Mucosa of gallbladder (tissue), 1 donor: ENCODE measurements around the gene FCHO2. TPM values are rescaled to one million over a fixed set of nuclear protein-coding genes. Genes with fewer than 3 reads are reported as not detected.
A peak's percentile ranks its signal among the peaks of the same experiment; 100 is the strongest.

ENCODE experiments used
- DNase-seq: peaks from one replicate; pipeline ENCODE4 v3.0.0-alpha.2; 2020; ENCODE audit warnings: low spot score
- total RNA-seq: library from RNA; stranded (reverse); gene quantifications from one replicate; pipeline ENCODE4 v1.2.1, GENCODE V29; 2021
- donor health status: DM: no; HTN: no; CAD: no.

FCHO2 gene
- total RNA-seq, 1 donor from 2014 or later, result 43.2 TPM

GRCh38 chr5:73110190-73110589, 154.3 kb downstream of the FCHO2 start:
- DNase-seq, result no peak

DNA sequence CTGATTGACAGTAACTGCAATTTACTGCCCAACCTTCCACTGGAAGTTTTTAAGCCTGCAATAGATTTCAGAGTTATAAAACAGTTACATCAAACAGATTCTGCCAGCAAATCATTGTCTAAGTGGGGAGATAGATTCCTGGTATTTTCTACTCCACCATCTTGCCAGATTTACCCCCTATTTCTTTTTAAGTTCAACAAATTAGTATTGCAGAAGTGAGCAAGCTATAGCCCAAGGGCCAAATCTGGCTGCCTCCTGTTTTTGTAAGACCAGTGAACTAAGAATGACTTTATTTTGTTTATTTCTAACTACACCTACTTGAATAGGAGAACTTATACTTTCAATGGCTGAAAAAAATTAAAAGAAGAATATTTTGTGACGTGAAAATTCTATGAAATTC, 155.7 kb downstream of the FCHO2 start:
- DNase-seq, result no peak

GRCh38 chr5:73112359-73112758, 156.5 kb downstream of the FCHO2 start:
- DNase-seq, result no peak

- no peak for DNase-seq
These were observed 158.3 kb downstream of the FCHO2 start for GRCh38 chr5:73114044-73114688.

- no peak for DNase-seq
These were observed 159.7 kb downstream of the FCHO2 start for GRCh38 chr5:73115399-73116051.

DNA sequence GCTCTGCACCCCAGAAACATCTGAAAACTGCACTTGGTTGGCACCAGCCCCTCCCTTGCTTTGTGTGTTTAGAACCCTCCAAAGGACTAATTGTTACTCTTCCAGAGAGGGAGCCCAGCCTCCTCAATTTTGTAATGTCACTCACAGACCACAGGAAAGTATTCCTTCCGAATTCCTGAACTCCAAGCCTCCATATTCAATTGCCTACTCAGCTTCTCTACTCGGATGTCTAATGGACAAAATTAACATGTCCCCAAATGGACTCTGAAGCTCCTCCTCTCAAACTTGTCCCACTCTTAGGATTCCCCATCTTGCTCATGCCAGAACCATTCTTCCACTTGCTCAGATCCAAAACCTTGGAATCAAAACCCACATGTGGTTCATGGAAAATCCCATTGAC, 160.7 kb downstream of the FCHO2 start:
- DNase-seq, result no peak

GRCh38 chr5:73117088-73117740, 161.4 kb downstream of the FCHO2 start:
- DNase-seq, result no peak

DNA sequence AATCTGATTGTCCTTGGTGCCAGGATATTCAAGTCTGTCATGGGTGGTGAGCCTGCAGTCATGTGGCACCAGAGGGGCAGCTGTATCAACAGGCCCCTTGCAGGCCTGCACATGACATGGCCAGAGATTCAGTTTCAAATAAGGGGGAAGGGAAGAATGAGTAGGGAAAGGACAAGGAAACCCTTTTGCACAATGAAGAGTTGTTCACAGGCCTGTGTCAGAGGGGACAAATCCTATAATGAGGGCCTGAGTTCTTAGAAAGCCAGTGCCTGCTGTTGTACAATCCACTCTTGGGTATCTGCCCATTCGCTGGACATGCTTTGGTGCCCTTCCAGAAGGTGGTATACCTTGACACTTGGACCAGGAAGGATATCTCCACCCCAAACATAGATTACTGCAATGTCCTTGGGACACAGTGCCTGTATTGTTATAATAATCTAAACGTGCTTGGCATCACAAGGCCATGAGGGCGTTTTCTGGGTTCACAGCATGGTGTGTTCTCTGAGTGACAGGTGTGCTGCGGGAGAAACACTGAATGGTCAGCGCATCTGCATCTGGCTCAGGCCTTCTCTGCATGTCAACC, 162.6 kb downstream of the FCHO2 start:
- DNase-seq, result peak; percentile 40

- DNase-seq, result peak; percentile 53
These were observed 163.8 kb downstream of the FCHO2 start for GRCh38 chr5:73119451-73120157.

- DNase-seq, result peak; percentile 45
These were observed 164.6 kb downstream of the FCHO2 start, which contains the start of gene TMEM171 for GRCh38 chr5:73120222-73121118. TSS of gene TMEM171 (plus strand) at chr5:73120575. CDS start at chr5:73123374, 2,799 bp downstream.

DNA sequence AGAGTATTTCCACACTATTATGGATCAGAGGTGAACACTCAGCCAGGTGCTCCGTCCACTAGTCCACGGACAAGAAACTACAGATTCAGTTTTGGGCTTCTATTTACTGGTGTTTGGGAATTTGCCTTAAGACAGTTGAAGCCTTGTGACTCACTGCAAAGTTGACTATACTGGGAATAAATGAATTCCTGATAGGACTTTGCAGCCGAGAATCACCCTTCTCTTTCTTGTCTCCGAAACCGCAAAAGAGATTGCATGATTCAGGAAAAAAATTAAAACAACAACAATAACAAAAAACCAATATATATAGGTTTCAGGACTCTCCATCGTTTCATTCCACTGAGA, 165.2 kb downstream of the FCHO2 start:
- no peak for DNase-seq

DNA sequence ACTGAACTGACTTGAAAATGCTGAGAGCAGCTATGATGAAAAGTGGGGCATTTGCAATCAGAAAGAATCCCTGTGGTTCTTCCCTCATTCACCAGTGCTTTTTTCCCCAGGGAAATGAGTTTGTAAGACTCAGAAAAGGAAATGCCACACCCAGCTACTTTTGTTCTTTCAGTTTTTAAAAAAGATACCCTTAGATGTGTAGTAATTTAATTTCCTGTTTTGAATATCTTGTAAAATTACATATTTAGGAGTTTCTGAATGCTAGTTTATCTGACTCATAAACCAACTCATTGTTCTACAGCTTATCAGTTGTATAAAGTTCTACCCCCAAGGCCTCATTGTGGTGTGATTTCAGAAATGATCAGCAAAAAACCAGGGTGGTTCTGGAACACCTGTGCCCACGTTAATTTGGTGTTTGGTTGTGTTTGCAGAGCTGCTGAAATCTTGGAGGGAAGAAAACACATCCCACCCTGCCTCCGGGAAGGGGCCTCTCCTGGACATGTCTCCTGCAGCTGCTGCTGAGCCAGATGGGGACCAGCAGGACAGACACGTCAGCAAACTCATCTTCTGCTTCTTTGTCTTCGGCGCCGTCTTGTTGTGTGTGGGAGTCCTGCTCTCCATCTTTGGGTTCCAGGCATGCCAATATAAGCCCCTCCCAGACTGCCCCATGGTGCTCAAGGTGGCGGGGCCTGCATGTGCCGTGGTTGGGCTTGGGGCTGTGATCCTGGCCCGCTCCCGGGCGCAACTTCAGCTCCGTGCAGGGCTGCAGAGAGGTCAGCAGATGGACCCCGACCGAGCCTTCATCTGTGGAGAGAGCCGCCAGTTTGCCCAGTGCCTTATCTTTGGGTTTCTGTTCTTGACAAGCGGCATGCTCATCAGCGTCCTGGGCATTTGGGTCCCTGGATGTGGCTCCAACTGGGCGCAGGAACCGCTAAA, 167.3 kb downstream of the FCHO2 start:
- no peak for DNase-seq

DNA sequence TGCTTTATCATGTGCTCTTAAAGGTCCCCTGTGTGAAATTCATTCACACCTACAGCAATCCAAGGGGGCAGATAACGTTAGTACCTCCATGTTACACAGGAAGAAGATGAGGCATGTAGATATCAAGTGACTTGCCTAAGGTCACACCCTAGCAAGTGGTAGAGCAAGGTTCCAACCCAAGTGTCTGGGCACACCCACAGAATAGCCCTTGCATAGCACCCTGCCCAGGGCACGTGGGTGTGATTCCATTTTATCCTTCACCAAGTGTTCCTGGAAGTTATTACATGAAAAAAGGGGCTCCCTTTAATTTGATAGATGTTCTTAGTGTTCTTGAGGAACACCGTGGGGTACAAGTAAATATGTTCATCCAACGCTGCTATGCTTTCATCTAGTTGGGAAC, 169.4 kb downstream of the FCHO2 start:
- DNase-seq, result no peak

- no peak for DNase-seq
These were observed 170.5 kb downstream of the FCHO2 start for GRCh38 chr5:73126381-73126780.

DNA sequence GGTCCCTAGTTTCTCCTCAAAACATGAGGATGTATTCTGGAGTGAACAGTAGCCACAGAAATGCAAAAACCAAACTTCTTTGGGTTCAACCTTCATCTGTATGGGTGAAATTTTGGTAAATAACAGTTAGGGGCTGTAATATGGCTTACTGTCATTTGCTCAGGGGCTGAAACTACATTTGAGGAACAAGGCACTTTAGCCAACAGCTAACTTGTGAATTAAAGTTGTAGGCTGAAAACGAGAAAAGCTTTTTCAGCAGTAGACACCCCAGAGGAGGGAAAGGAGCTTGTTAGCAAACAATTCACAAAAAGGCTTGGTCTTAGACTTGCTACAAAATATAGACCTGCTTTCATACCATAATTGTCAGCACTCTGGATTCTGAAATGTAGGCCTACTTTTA, 171.1 kb downstream of the FCHO2 start:
- no peak for DNase-seq

DNA sequence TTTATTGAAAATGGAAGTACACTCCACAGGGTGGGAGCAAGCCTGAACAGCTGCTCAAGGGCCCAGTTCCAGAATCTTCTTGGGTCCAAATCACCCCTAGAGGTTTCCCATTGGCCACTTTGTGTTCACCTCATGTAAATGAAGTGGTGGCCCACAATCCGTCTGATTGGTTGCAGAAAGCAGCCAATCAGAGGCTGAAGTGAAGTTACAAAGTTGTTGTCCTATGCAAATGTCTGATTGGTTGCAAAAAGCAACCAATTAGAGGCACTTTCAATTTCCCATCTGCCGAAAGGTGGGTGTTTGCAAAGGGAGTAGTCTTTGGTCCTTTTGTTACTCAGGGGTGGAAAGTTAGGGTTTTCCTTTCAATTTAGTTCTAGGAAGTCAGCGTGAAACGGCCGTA, 173.3 kb downstream of the FCHO2 start:
- no peak for DNase-seq

DNA sequence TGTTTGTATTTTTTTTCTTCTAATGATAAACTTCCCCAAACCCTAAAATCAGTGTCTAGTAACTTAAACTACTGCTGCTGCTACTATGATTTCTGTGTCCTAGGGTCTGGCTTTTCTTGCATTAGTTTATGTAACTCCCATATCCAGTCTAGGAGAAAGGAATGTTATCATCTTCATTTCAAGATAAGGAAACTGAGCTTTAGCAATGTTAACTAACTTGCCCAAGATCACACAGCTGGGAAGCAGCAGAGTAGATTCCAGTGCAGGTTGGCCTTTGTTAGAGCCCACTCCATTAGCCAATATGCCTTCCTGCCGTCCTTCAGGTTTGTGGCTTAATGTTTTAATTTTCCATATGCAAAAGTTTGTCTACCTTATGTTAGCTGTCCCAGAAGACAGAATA, 175.0 kb downstream of the FCHO2 start:
- no peak for DNase-seq

DNA sequence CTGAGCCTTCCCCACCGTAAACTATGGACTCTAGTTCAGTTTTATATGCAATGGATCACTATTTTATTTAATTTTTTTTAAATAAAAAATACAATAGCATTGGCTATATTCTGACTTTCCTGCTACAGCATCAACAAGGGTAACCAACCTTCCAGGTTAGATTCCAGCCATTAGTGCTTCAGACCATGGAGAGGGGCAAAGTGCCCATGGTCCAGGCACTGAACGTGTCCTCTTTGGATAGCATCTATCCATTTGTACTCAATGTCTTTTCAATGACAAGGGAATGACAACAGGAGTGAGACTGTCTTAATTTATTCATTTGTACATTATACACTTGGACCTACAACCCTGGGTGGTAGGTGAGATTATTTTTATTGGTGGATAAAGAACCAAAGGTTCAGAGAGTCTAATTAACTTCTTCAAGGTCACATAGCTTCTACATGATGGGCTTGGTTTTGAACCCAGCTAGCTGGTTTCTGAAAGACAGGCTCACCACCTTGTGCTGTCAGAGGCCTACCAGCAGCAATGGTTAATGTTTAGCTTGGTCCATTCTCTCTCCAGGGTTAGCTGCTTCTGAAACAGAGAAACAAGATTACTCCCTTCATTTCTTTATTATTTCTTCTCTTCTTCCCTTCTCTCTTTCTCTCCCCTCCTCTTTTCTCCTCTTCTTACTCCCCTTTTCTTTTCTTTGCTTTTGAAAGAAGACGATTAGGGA, 176.0 kb downstream of the FCHO2 start:
- DNase-seq, result no peak

DNA sequence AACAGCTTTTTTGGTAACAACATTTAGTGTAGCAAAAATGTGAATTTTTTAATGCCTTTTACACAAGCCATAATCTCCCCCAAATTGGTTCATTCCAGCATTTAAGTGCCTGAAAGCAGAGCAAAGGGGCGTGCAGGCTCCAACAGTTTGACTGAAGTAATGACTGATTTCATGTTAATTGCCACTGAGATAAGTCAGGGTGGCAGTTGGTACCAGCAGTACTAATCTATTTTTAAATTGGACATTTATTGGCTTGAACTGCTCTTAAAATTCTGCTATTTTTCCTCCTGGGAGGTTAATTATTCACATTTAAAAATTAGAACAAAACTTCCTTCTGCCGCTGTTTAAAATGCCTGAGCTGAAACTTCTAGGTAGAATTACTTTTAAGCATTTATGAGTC, 176.9 kb downstream of the FCHO2 start:
- no peak for DNase-seq
